GM18873 (cell line): Measurements from ENCODE around the gene PCP2.
A peak's percentile ranks its signal among the peaks of the same experiment; 100 is the strongest.
"Not testable (repeated sequence)": the region's sequence is repeated elsewhere in the genome, so short reads cannot be mapped to it uniquely, and the experiment has no call there.

Experiments
- ATAC-seq: cut with Tn5 transposase; IDR thresholded peaks from one replicate; pipeline ENCODE4 v1.9.1; 2021; ENCODE audit warnings: mild to moderate bottlenecking, moderate library complexity, moderate number of reproducible peaks; ENCODE audit not compliant: unreplicated experiment, low FRiP score

PCP2 gene

DNA sequence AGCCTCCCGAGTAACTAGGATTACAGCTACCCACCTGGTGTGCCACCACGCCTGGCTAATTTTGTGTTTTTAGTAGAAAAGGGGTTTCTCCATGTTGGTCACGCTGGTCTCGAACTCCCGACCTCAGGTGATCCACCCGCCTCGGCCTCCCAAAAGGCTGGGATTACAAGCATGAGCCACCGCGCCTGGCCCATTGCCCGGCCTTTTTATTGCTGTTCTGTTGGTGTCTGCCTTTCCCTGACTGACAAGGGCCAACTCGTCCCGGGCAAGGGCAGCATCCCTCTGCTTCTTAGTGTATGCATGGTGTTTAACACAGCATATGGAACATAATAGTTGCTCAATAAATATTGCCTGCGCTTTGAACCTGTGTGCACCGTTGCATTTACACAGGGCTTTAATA, 29.1 kb upstream of the PCP2 start:
- no peak for ATAC-seq

DNA sequence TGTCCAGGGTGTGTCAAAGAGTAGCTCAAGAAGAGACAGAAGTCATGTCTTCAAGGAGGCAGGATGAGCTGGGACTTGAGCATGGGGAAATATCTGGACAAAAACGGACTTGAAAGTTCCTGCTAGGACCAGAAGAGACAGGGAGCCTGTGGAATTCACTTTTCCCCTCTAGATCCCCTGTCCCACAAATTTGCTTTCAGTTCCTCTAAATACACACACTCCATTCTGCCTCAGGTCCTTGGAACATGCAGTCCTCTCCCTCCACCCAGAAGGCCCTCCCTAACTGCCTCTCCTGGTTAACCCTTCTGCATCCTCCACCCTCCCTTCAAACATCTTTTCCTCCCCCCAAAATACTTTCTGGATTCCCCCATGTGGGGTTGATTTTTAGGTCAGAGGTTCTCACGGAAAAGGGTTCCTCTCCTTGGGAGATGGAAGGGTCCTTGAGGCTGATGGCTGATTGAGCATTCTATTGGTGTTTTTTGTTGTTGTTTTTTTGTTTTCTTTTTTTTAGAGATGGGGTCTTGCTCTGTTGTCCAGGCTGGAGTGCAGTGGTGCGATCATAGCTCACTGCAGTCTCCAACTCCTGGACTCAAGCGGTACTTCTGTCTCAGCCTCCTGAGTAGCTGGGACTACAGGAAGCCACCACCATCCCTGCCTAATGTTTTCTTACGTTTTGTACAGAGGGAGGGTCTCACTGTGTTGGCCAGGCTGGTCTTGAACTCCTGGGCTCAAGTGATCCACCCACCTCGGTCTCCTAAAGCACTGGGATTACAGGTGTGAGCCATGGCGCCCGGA, 28.4 kb upstream of the PCP2 start:
- no peak for ATAC-seq

DNA sequence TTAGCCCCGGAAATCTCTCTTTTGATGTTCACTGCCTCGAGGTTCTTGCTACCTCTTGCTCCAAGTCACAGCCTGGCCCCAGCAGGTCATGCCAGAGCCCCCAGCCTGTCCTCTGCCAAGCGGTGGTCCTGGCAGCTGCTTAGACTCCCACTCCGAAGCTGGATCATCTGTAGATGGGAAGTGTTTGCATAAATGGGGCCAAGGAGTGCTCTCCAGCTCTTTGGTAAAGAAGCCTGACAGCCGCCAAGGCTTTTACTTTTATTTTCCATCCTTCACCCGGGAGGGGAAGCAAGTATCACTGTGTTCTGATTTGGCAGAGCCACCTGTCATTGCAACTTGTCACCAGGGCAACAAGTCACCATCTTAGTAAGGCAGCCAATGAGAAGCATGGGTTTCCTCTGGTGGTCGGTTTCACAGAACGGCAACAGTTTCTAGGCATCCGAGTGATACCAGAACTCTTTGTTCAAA, 24.7 kb upstream of the PCP2 start:
- ATAC-seq, result peak; percentile 56

DNA sequence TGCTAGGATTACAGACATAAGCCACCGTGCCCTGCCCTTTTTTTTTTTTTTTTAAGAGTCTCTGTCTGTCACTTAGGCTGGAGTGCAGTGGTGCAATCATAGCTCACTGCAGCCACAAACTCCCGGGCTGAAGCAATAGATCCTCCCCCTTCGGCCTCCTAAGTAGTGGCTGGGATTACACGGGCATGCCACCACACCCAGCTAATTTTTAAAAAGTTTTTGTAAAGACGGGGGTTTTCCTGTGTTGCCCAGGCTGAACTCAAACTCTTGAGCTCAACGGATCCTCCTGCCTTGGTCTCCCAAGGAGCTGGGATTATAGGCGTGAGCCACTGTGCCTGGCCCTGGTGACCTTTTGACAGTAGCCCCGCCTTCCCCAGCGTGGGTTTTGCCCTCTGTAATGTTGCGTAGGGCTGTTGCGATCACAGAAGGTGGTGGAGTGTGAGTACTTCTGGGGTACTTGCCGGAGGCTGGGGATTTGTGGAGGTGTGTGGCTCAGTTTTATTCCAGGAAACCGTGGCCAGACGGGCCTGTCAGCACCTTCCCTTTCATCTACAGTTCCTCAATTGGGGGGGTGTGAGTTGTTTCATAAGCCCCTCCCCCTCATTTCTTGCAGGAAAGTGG, 23.7 kb upstream of the PCP2 start:
- no peak for ATAC-seq

DNA sequence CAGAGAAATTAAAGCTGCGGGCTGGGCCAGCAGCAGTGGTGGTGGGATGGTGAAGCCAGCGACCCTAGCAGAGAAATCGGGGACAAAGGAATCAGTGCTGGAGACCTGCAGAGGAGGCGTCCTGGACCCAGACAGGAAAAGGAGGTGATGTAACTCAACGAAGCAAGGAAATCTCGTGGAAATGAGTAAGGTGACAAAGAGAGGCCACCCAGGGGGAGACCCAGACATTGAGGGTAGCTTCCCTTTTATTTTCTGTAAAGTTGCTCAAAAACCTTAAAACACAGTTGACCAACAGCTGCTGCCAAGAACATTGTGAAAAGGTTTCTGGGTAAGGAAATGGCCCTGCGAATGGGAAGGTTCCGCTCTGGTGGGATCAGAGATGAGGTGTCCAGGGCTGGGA, 22.1 kb upstream of the PCP2 start:
- ATAC-seq, result no peak

DNA sequence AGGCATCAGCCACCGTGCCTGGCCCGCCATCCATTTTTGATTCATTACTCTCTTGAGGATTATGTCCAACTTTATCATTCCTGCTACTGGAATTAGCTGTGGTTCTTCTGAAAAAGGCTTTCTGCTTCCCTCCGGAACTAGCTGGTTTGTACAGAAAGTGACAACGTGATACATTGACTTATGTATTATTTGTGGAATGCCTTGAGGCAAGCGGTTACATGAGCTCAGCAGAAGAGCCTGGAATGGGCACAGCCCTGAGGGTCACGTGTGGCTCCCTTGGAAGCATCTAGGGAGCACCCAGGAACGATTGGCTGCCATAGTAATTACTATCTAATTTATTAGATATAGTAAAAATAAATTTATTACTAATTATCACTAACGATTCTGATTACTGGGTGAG, 20.9 kb upstream of the PCP2 start:
- no peak for ATAC-seq

DNA sequence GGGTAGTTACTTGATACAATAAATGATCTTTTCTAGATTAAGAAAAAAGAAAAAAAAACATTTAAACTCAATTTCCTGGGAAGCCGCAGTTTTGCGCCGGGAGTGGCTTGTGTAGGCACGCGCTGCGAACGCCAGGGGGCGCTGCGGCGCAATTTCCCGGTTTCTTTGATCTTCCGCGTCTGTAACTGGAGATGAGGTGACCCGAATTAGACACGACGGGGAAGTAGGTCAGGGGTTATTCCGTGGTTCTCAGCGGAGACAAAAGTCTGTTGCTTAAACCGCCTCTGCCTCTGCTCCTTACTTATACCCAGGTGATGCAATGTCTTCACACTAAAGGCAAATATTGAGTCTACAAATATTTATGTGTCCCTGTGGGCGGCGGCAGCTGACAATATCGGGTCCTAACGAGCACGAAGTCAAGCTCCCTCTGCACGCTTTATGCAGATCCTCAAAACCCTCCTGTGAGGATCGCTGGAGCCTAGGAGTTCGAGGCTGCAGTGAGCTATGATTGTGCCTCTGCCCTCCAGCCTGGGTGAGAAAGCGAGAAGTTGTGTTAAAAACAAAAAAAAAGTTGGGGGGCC, 18.6 kb upstream of the PCP2 start:
- ATAC-seq, result no peak

DNA sequence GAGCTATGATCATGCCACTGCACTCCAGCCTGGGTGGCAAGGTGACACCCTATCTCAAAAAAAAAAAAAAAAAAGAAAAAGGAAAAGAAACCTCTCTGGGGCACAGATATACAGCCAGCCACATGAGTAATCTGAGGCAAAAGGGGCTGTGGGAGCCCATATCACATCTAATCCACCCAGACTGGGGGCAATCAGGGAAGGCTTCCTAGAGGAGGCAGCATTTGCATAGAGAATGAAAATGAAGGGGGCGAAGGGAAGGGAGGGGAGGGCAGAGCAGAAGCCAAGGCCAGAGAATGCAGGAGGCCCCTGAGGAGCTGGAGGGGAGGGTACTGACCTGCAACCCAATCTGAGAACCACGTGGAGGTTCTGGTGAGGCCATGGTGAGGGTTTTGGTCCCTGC, 16.6 kb upstream of the PCP2 start:
- no peak for ATAC-seq

DNA sequence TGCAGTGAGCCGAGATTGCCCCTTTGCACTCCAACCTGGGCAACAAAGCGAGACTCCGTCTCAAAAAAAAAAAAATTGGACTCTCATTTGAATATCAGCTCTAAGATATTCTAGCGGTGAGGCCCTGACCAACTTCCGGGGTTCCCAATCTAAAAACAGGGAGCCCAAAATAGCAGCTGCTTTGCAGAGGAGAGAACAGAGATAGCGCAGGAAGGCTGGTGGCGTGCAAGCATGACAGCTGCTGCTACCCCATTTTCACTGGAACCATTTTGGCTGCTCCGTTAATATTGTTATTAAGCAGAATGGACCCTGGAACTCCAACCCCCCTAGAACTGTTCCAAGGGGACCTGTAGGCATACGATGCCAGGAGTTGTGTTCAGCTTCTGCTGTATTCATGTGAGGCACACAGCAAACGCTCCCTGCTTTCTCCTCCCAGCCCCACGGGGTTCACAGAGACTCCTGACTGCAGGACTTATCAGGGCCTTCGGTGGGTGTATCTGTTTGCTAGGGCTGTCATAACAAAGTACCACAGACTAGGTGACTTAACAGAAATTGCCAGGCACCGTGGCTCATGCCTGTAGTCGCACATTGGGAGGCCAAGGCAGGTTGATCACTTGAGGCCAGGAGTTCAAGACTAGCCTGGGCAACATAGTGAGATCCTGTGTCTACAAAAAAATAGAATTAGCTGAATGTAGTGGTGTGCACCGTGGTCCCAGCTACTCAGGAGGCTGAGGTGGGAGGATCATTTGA, 14.9 kb upstream of the PCP2 start:
- no peak for ATAC-seq

DNA sequence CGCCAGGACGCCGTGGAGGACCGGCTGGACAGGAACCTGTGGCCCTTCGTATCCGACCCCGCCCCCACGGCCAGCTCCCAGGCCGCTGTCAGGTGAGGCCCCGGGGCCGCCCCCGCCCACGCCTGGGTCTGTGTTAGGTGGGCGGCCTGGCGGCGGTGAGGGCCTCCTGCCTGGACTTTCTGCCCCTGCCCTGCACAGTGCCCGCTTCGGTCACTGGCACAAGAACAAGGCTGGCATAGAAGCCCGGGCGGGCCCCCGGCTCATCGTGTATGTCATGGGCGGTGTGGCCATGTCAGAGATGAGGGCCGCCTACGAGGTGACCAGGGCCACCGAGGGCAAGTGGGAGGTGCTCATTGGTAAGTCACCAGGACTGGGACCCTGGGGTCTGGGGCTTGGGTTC, 13.6 kb upstream of the PCP2 start:
- ATAC-seq, result no peak

DNA sequence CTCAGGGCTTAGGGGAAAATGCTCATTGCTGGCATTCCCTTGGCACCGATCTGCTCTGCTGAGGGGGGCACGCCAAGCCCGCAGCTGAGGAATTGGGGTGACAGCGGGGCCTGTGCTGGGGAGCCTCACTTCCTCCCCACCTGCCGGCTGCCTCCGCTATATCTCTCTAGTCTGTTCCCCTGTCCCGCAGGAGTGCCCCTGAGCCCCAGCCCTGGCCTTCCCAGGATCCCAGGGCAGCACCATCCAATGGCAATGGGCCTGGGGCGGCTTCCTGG, 12.8 kb upstream of the PCP2 start:
- no peak for ATAC-seq

DNA sequence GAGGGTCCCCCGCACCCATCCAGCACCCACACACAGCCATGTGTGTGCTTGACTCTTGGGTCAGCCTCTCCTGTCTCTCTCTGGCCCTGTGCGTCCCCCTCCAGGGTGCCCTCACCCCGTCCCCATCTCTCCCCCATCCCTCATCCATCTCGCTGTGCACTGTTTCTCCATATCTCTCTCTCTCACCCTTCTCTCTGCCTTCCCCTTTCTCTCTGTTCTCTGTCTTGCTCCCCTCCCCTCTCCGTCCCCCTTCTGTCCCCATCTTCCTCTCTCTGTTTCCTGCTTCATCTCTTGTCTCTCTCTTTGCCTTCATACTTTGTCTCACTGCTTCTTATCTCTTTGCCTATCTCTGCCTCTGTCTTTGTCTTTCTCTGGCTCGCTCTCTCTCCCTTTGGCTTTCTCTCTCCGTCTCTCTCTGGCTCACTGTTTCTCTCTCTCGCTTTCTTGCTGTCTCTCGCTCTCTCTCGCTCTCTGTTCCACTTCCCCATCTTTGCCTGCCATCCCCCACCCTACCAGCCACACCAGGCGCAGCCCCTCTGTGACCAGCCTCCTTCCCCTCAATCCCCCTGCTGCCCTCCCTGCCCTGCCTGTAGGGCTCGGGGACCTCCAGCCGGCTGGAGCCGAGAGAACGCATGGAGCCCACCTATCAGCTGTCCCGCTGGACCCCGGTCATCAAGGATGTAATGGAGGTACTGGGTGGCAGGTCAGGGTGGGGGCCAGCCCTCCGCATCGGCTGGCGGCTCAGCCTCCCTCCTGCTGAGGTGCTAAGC, 12.3 kb upstream of the PCP2 start:
- no peak for ATAC-seq

DNA sequence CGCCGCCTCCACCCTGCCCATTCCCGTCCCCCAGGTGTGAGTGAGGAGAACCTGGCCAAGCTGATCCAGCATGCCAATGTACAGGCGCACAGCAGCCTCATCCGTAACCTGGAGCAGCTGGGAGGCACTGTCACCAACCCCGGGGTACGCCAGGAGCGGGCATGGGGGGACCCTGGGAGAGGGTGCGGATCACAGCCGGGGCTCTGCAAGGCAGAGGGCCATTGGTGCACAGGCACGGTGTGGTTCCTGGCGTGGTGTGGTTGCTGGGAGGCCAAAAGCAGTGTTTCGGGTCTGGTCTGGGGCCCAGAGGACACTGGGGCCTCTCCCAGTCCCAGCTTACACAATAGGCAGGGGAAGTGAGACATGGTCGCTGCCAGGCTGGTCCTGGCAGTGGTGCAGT, 11.6 kb upstream of the PCP2 start:
- ATAC-seq, result no peak

DNA sequence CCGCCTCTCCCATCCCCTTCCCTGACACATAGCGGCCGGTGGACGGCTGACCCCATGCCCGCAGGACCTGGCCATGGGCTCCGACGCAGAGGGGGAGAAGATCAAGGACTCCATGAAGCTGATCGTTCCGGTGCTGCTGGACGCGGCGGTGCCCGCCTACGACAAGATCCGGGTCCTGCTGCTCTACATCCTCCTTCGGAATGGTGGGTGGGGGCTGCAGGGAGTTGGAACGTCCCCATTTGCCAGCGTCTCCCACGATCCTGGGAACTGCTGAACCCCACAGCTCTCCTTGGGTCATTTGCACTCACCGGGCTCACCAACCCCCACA, 11.0 kb upstream of the PCP2 start:
- no peak for ATAC-seq

DNA sequence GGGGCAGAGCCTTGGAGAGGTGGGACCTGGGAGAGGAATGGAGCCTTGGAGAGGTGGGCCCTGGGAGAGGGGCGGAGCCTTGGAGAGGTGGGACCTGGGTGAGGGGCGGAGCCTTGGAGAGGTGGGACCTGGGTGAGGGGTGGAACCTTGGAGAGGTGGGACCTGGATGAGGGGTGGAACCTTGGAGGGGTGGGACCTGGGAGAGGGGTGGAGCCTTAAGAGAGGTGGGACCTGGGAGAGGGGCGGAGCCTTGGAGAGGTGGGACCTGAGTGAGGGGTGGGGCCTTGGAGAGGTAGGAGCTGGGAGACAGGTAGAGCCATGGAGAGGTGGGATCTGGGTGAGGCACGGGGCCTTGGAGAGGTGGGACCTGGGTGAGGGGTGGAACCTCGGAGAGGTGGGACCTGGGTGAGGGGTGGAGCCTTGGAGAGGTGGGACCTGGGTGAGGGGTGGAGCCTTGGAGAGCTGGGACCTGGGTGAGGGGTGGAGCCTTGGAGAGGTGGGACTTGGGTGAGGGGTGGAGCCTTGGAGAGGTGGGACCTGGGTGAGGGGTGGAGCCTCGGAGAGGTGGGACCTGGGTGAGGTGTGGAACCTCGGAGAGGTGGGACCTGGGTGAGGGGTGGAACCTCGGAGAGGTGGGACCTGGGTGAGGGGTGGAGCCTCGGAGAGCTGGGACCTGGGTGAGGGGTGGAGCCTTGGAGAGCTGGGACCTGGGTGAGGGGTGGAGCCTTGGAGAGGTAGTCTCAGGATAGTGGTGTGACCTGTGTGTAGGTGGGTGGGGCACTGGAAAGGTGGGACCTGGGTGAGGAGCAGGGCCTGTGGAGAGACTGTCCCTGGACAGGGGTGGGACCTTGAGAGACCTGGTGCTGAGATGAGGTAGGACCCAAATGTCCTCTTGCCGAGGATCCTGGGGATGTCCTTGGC, 10.4 kb upstream of the PCP2 start:
- ATAC-seq, result not testable (repeated sequence)

DNA sequence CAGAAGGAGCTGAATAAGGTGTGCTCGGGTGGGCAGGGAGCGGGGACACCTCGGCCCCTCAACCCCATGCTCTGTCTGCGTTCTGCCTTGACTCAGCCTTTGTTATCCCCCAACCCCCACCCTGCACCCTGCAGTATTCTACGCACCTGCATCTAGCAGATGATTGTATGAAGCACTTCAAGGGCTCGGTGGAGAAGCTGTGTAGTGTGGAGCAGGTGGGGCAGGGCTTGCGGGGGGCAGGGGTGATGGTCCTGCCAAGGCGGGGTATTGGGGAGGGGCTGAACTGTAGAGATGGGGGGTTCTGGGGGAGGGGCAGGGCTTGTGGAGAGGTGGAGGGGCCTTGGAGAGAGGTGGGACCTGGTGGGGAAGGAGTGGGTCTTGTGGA, 9.5 kb upstream of the PCP2 start:
- ATAC-seq, result no peak

DNA sequence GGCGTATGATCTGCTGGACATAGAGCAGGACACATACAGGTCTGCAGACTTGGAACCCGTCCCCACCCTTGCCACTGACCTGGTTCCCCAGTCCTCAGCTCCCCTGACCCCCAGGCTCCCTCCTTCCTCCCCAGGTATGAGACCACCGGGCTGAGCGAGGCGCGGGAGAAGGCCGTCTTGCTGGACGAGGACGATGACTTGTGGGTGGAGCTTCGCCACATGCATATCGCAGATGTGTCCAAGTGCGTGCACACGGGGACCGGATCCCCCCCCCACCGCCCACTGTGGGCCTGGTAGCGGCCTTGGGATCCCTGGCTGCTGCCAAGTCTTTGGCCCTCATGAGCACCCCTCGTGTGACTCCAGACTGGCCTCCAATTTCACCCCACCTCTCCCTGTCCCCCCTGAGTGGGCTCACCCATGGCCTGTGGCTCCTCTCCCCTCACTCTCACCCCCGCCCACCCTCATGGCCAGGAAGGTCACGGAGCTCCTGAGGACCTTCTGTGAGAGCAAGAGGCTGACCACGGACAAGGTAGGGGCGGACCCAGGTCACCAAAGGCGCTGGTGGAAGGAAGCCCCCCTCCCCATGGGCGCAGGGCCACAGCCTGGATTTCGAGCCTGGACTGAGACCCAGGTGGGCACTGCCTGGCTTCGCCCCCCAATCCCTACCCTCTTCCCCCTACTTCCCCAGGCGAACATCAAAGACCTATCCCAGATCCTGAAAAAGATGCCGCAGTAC, 8.9 kb upstream of the PCP2 start:
- no peak for ATAC-seq

DNA sequence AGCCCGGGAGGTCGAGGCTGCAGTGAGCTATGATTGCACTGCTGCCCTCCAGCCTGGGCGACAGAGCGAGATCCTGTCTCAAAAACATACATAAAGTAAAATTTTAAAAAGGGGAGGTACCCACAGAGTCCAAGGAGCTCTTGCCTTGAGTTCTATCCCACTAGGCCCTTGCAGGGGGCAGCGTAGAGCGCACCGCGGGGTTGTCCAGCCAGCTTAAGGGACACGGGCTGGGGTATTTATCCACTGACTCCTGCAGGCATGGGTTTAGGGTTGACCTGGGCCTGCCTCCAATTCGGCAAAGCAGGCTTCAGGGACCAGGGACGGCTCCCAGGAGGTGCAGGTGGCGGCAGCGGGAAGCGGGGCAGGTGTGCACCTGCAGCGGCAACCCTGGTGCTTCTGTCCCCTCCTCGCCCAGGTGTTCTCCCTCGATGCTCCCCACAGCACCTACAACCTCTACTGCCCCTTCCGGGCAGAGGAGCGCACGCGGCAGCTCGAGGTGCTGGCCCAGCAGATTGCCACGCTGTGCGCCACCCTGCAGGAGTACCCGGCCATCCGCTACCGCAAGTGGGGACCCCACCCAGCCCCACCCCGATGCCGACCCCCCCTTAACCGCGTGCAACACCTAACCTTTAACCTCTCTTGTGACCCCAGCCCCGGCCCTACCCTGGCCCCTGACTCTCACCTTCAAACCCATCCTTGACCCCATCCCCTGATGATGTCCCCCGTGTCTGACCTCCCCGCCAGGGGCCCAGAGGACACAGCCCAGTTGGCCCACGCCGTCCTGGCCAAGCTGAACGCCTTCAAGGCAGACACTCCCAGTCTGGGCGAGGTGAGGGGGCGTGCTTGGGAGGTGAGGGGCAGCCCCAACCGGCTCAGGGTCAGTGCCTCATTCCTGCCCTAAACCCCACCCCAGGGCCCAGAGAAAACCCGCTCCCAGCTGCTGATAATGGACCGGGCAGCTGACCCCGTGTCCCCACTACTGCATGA, 8.1 kb upstream of the PCP2 start:
- no peak for ATAC-seq
